K562 (cell line): Measurements from ENCODE around the gene BNIPL. TPM values are rescaled to one million over a fixed set of nuclear protein-coding genes. Genes with fewer than 3 reads are reported as not detected.

Source experiments
- ATAC-seq: fragments of 200-7000 bp; cut with Tn5 transposase; 3 replicates; pipeline ENCODE4 v1.9.1; 2020; ENCODE audit warnings: moderate library complexity
- BruUV-seq: library from RNA; stranded (reverse); fragments of 400-500 nt; replicated peaks from 2 replicates; lab custom pipeline; 2021; lab: Mats Ljungman, UMichigan
- CTCF ChIA-PET: fragments of 300-600 bp; formaldehyde crosslinking; extraction: SDS; loops from one replicate; lab custom pipeline; 2021; ENCODE audit warnings: low intra/inter-chr PET ratio; lab: Yijun Ruan, JAX
- POLR2A ChIA-PET: fragments of 300-600, 350-650 bp; sonication (Branson Sonifier 250); formaldehyde crosslinking; extraction: SDS; loops from one replicate; lab custom pipeline; 2021; ENCODE audit warnings: antibody characterized with exemption, inconsistent platforms; lab: Yijun Ruan, JAX
- DNase-seq, 4 experiments: peaks; one replicate each; pipeline versions ENCODE4 v3.0.0 to v3.0.0-alpha.2; 2011 to 2018; ENCODE audit warnings: low spot score in 3 of 4, mixed read lengths in 3 of 4; ENCODE audit errors: extremely low read depth in 1 of 4
- FAIRE-seq: peaks from 2 replicates; lab custom pipeline; 2011; peaks lifted over from hg19 to GRCh38; lab: Jason Lieb, UNC
- H2AFZ ChIP-seq: 2 replicates; pipeline ENCODE4 v1.6.0; 2011; ENCODE audit warnings: low read depth, low read length, control low read depth, inconsistent platforms
- H3K27ac ChIP-seq: fragments of 200-600 bp; 3 replicates; pipeline ENCODE4 v1.8.0; 2011; ENCODE audit warnings: low read depth, mild to moderate bottlenecking, control low read depth, inconsistent platforms, low read length, moderate library complexity, mixed read lengths; ENCODE audit errors: extremely low read depth
- H3K27me3 ChIP-seq, 2 experiments: fragments of 300-600 bp in 1 of 2; 2 replicates in 1 of 2; 3 replicates in 1 of 2; pipeline versions ENCODE4 v1.6.0 to v1.8.0; 2011; ENCODE audit warnings: inconsistent platforms in 2 of 2, low read length in 2 of 2, mild to moderate bottlenecking in 1 of 2, mixed read lengths in 1 of 2, moderate library complexity in 1 of 2; ENCODE audit not compliant: control insufficient read depth in 2 of 2, insufficient read depth in 2 of 2
- H3K36me3 ChIP-seq: fragments of 300-600 bp; 3 replicates; pipeline ENCODE4 v1.8.0; 2011; ENCODE audit warnings: mild to moderate bottlenecking, low read length, inconsistent platforms; ENCODE audit not compliant: control insufficient read depth, insufficient read depth
- H3K4me1 ChIP-seq, 2 experiments: fragments of 200-600 bp in 1 of 2; replicated peaks in 1 of 2; 2 replicates in 1 of 2; 3 replicates in 1 of 2; pipeline versions ENCODE4 v1.5.1 to v1.8.0; 2011; ENCODE audit warnings: inconsistent platforms in 2 of 2, low read length in 2 of 2, mild to moderate bottlenecking in 1 of 2, mixed read lengths in 1 of 2, moderate library complexity in 1 of 2; ENCODE audit not compliant: control insufficient read depth in 2 of 2, insufficient read depth in 2 of 2
- H3K4me2 ChIP-seq: 2 replicates; pipeline ENCODE4 v1.6.1; 2011; ENCODE audit warnings: low read length, control low read depth, inconsistent platforms, mixed read lengths; ENCODE audit not compliant: insufficient read depth
- H3K4me3 ChIP-seq: fragments of 200-600 bp; sonication (generic), shearing (Covaris generic); 2 replicates; pipeline ENCODE4 v1.5.1; 2016; ENCODE audit warnings: control low read depth, inconsistent platforms
- H3K79me2 ChIP-seq: fragments of 200-600 bp; 3 replicates; pipeline ENCODE4 v1.8.0; 2011; ENCODE audit warnings: low read length, inconsistent platforms; ENCODE audit not compliant: control insufficient read depth, insufficient read depth
- H3K9ac ChIP-seq, 2 experiments: 2 replicates each; pipeline versions ENCODE4 v1.6.0 to v1.6.1; 2011; ENCODE audit warnings: low read depth in 2 of 2, low read length in 2 of 2, control low read depth in 1 of 2, inconsistent platforms in 1 of 2, mild to moderate bottlenecking in 1 of 2, mixed read lengths in 1 of 2; ENCODE audit not compliant: insufficient read depth in 1 of 2
- H3K9me1 ChIP-seq: one replicate; pipeline ENCODE4 v1.6.0; 2011; ENCODE audit warnings: inconsistent platforms, mild to moderate bottlenecking, low read length, moderate library complexity; ENCODE audit not compliant: control insufficient read depth, insufficient read depth
- H3K9me3 ChIP-seq: replicated peaks from 2 replicates; pipeline ENCODE4 v1.5.1; 2011; ENCODE audit warnings: low read depth, low read length, inconsistent platforms; ENCODE audit not compliant: control insufficient read depth, insufficient read depth
- H4K20me1 ChIP-seq: replicated peaks from 2 replicates; pipeline ENCODE4 v1.6.1; 2011; ENCODE audit warnings: low read length, inconsistent platforms, mixed read lengths; ENCODE audit not compliant: control insufficient read depth, insufficient read depth
- ATF7 ChIP-seq: fragments of 450-650 bp; IDR thresholded peaks from 2 replicates; pipeline ENCODE4 v1.7.1; 2014; ENCODE audit warnings: mild to moderate bottlenecking, moderate library complexity
- CBX3 ChIP-seq, 2 experiments: IDR thresholded peaks; 1 replicate in 1 of 2; 2 replicates in 1 of 2; pipeline ENCODE4 v1.6.1; 2012; ENCODE audit warnings: inconsistent platforms in 2 of 2, low read length in 2 of 2, borderline replicate concordance in 1 of 2, control low read depth in 1 of 2
- KLF1 ChIP-seq: fragments of 450-650 bp; IDR thresholded peaks from 2 replicates; pipeline ENCODE4 v1.6.1; 2016; ENCODE audit warnings: missing genetic modification characterization, missing compliant biosample characterization
- NCOR1 ChIP-seq: fragments of 450-650 bp; IDR thresholded peaks from 2 replicates; pipeline ENCODE4 v1.6.1; 2016; ENCODE audit warnings: mild to moderate bottlenecking, moderate library complexity
- TOE1 ChIP-seq, 2 experiments: fragments of 450-650 bp in 1 of 2; sonication (generic) in 1 of 2; formaldehyde crosslinking in 1 of 2; IDR thresholded peaks; 2 replicates each; pipeline versions ENCODE4 v1.7.1 to v1.8.0; 2016 to 2022; ENCODE audit warnings: borderline replicate concordance in 2 of 2, mild to moderate bottlenecking in 2 of 2, antibody characterized with exemption in 1 of 2, inconsistent platforms in 1 of 2, low read depth in 1 of 2, missing genetic modification reagents in 1 of 2, moderate library complexity in 1 of 2
- ZNF589 ChIP-seq: fragments of 200-800 bp; sonication (Bioruptor generic); IDR thresholded peaks from 2 replicates; pipeline ENCODE4 v1.6.1; 2016; ENCODE audit warnings: low read depth, missing genetic modification characterization, missing compliant biosample characterization
- ZNF707 ChIP-seq: fragments of 250-450 bp; sonication (Bioruptor Pico); conservative IDR thresholded peaks from 2 replicates; pipeline ENCODE4 v1.8.0; 2022; ENCODE audit warnings: inconsistent platforms, mild to moderate bottlenecking, moderate library complexity
- WGBS: fragments of 100-300 bp; shearing (Covaris generic); methylation state at CpG from one replicate; pipeline ENCODE4 v1.1.6; 2016; ENCODE audit warnings: low coverage, mixed read lengths; ENCODE audit not compliant: insufficient coverage; ENCODE audit errors: missing lambda C conversion rate; 5-methylcytosine and 5-hydroxymethylcytosine counted together
- in situ Hi-C: fragments of 300-500 bp; cut with MboI; formaldehyde crosslinking; loops from 4 replicates; pipeline ENCODE4 v1.15.0; 2018; ENCODE audit warnings: inconsistent platforms, mixed read lengths
- intact Hi-C: fragments of 100-400 bp; cut with micrococcal nuclease; formaldehyde crosslinking; loops from 2 replicates; pipeline ENCODE4 v1.14.2; 2022
- polyA plus RNA-seq, 8 experiments: library from polyadenylated mRNA; depleted of rRNA in 4 of 8; stranded (reverse) in 5 of 8; unstranded in 3 of 8; fragments of >200 nt; fragmentation: Nextera tagmentation in 2 of 8; fragmentation: Illumina TruSeq in 1 of 8; extraction: Ambion mirVana in 2 of 8; extraction: Trizol in 1 of 8; gene quantifications; 2 replicates each; pipeline versions ENCODE4 v1.2.1 to v1.2.3, GENCODE V29; 2011 to 2014; ENCODE audit warnings: inconsistent platforms in 1 of 8, missing spikeins in 1 of 8
- total RNA-seq, 7 experiments: library from RNA; depleted of rRNA in 6 of 7; stranded (reverse); fragments of >200 nt in 6 of 7; fragmentation: Illumina TruSeq in 2 of 7; extraction: Trizol in 2 of 7; gene quantifications; 2 replicates each; pipeline versions ENCODE4 v1.2.1 to v1.2.3, GENCODE V29; 2011 to 2021; ENCODE audit warnings: low replicate concordance in 1 of 7
- TF ChIP-seq, protein P1 (sequence below): fragments of 150-350 bp; conservative IDR thresholded peaks from 2 replicates; pipeline ENCODE4 v1.6.1; 2014; ENCODE audit warnings: low read length
- TF ChIP-seq, protein P2 (sequence below): fragments of 250-450 bp; sonication (Bioruptor Pico); IDR thresholded peaks from 2 replicates; pipeline ENCODE4 v1.9.0; 2021; ENCODE audit warnings: mild to moderate bottlenecking, inconsistent platforms
- TF ChIP-seq, protein P3 (sequence below): fragments of 450-650 bp; formaldehyde crosslinking; IDR thresholded peaks from 2 replicates; pipeline ENCODE4 v1.4.0; 2020; ENCODE audit warnings: mild to moderate bottlenecking, moderate library complexity
- TF ChIP-seq, protein P4 (sequence below): fragments of 250-450 bp; sonication (Bioruptor Pico); IDR thresholded peaks from 2 replicates; pipeline ENCODE4 v1.5.0; 2020; ENCODE audit warnings: mild to moderate bottlenecking, borderline replicate concordance

Gene BNIPL
- total and polyA plus RNA-seq, 9 of the 15 experiments (the other 6 are each of a cell fraction or from before 2014, with no cell fraction given): 0.08 to 1.4 (median 0.68) TPM

DNA sequence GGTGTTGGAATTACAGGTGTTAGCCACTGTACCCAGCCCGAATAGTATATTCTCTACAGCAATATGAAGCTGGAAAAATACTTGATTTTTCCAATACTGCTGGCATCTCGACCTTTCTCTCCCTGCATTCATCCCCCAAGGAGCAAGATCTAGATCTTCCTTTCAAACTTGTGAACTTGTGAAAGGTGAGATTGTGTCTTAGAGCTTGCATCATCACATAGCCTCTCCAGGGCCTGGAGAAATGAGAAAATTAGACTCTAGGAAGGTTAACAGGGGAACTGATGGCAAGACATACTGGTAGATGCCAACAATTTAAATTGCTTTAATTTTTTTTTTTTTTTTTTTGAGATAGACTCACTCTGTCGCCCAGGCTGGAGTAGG lies 26.1 kb upstream of the BNIPL start:
- Histone ChIP-seq H3K27ac (peak overlapping the region; percentile 92; the same call in 2 of the 3 replicates), H4K20me1 (no peaks in the 10 kb centered on the region), H3K4me3 (peak overlapping the region; percentile 87; the same call in 1 of the 2 replicates), H3K27me3 (no peaks in the 10 kb centered on the region), H3K79me2 (peaks cover 55% of the 10 kb centered on the region), H3K4me2 (peak overlapping the region; percentile 100), H2AFZ (no peak overlapping the region), H3K9me1 (no peaks in the 10 kb centered on the region), H3K9me3 (no peaks in the 10 kb centered on the region), H3K9ac (peak overlapping the region in 1 of 2 experiments; percentile 88; a peak in 2 of 4 replicates), H3K36me3 (peaks cover 17% of the 10 kb centered on the region; the same call in 2 of the 3 replicates), H3K4me1 (peaks cover 38 to 53% of the 10 kb centered on the region in 2 experiments)
- in situ Hi-C loops: no loop called here
- no TSS peak for BruUV-seq
- WGBS: 32% methylated on average over 2 of the region's 3 CpGs
- ChIA-PET CTCF (no interaction called here), POLR2A (interaction anchor here (1.0 to 2.8 kb wide), 5 partner anchors 12 to 382 kb away, joined by 3 to 8 read pairs (median 3); partner anchors contain the start of gene GABPB2)
- no peak for FAIRE-seq
- no peak for DNase-seq
- no peak for ATAC-seq
- intact Hi-C loops: no loop called here
- TF ChIP-seq, protein P1, sequence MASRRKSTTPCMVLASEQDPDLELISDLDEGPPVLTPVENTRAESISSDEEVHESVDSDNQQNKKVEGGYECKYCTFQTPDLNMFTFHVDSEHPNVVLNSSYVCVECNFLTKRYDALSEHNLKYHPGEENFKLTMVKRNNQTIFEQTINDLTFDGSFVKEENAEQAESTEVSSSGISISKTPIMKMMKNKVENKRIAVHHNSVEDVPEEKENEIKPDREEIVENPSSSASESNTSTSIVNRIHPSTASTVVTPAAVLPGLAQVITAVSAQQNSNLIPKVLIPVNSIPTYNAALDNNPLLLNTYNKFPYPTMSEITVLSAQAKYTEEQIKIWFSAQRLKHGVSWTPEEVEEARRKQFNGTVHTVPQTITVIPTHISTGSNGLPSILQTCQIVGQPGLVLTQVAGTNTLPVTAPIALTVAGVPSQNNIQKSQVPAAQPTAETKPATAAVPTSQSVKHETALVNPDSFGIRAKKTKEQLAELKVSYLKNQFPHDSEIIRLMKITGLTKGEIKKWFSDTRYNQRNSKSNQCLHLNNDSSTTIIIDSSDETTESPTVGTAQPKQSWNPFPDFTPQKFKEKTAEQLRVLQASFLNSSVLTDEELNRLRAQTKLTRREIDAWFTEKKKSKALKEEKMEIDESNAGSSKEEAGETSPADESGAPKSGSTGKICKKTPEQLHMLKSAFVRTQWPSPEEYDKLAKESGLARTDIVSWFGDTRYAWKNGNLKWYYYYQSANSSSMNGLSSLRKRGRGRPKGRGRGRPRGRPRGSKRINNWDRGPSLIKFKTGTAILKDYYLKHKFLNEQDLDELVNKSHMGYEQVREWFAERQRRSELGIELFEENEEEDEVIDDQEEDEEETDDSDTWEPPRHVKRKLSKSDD: no peak
- TF ChIP-seq, protein P2, sequence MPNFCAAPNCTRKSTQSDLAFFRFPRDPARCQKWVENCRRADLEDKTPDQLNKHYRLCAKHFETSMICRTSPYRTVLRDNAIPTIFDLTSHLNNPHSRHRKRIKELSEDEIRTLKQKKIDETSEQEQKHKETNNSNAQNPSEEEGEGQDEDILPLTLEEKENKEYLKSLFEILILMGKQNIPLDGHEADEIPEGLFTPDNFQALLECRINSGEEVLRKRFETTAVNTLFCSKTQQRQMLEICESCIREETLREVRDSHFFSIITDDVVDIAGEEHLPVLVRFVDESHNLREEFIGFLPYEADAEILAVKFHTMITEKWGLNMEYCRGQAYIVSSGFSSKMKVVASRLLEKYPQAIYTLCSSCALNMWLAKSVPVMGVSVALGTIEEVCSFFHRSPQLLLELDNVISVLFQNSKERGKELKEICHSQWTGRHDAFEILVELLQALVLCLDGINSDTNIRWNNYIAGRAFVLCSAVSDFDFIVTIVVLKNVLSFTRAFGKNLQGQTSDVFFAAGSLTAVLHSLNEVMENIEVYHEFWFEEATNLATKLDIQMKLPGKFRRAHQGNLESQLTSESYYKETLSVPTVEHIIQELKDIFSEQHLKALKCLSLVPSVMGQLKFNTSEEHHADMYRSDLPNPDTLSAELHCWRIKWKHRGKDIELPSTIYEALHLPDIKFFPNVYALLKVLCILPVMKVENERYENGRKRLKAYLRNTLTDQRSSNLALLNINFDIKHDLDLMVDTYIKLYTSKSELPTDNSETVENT (CRISPR knock-in tag): no peak
- TF ChIP-seq ZNF707 (CRISPR knock-in tag) (no peak), ZNF589 (CRISPR knock-in tag) (peak; percentile 47; the same call in 1 of the 2 replicates), ATF7 (peak; percentile 55), NCOR1 (no peak), TOE1 (IDR thresholded peaks at IDR 0.05; ENCODE audit: borderline replicate concordance) (no peak), TOE1 (CRISPR knock-in tag; IDR thresholded peaks at IDR 0.05; ENCODE audit: borderline replicate concordance, low read depth) (no peak), KLF1 (tag) (no peak), CBX3 (IDR thresholded peaks at IDR 0.05; ENCODE audit: borderline replicate concordance in 1 of 2, low read length in 2 of 2) (no peak)
- TF ChIP-seq, protein P3, sequence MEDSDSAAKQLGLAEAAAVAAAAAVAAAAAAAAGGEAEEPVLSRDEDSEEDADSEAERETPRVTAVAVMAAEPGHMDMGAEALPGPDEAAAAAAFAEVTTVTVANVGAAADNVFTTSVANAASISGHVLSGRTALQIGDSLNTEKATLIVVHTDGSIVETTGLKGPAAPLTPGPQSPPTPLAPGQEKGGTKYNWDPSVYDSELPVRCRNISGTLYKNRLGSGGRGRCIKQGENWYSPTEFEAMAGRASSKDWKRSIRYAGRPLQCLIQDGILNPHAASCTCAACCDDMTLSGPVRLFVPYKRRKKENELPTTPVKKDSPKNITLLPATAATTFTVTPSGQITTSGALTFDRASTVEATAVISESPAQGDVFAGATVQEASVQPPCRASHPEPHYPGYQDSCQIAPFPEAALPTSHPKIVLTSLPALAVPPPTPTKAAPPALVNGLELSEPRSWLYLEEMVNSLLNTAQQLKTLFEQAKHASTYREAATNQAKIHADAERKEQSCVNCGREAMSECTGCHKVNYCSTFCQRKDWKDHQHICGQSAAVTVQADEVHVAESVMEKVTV (CRISPR knock-in tag): no peak
- TF ChIP-seq, protein P4, sequence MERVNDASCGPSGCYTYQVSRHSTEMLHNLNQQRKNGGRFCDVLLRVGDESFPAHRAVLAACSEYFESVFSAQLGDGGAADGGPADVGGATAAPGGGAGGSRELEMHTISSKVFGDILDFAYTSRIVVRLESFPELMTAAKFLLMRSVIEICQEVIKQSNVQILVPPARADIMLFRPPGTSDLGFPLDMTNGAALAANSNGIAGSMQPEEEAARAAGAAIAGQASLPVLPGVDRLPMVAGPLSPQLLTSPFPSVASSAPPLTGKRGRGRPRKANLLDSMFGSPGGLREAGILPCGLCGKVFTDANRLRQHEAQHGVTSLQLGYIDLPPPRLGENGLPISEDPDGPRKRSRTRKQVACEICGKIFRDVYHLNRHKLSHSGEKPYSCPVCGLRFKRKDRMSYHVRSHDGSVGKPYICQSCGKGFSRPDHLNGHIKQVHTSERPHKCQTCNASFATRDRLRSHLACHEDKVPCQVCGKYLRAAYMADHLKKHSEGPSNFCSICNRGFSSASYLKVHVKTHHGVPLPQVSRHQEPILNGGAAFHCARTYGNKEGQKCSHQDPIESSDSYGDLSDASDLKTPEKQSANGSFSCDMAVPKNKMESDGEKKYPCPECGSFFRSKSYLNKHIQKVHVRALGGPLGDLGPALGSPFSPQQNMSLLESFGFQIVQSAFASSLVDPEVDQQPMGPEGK (CRISPR knock-in tag): no peak
